ENCODE data around the gene PPFIA3. TPM values are rescaled to one million over a fixed set of nuclear protein-coding genes. Genes with fewer than 3 reads are reported as not detected.

Gene PPFIA3
- total and polyA plus RNA-seq, 8 donors = 4.1 to 39.7 (median 6.7) TPM

DNA sequence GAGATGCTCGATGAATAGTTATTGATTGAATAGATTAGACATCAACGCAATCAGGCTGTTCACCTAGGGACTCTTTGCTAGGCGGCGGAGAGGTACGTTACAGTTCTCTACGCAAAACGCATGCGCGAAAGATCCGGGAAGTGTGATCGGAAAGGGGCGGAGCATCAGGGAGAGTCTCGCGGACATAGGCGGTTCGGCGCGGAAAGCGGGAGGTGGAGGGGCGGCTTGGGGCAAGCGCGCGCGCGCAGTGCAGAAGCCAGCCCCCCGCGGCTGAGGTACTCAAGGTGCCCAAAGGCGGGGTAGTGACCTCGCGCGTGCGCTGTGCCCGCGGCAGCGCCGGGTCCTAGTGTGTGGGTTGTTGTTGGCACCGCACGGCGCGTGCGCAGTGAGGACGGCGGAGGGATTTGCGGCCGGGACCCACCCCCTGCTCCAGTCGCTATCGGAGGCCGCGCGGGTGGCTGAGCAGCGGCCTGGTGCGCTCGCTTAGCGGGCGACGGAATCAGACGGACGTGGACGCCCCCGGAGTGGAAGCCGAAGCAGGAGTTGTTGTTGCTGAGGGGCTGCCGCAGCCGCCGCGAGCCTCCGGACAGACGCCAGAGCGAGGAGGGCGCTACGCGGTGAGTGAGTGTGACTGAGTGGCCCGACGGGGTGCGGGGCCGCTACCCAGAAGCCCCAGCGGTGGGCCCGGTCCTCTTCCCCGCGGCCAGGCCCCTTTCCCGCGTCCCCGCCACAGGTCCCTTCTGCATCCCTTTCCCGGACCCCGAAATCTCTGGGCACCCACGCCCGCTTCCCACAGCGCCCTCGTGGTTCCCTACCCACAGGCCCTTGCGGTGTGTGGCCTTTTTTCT, 34.1 kb upstream of the PPFIA3 start, which contains the start of gene SNRNP70:
Gene SNRNP70 (plus strand): TSS at position 432 of the 848 bp plus-strand sequence. CDS start 964 bp downstream, outside the sequence.
- Histone ChIP-seq H3K9me3 (no peaks in the 10 kb centered on the region), H3K4me3 (peak within 1 kb of the TSS; percentile 78 to 87 (median 82)), H3K36me3 (peaks cover 0 to 9% (median 2%) of the 10 kb centered on the region in 3 donors), H3K27me3 (no peaks in the 10 kb centered on the region), H3K4me1 (peaks cover 0 to 26% (median 7%) of the 10 kb centered on the region in 3 donors), H3K27ac (peak within 1 kb of the TSS; percentile 42 to 86 (median 74))
- peak; percentile 99 to 100 (median 100) for DNase-seq
- peak; percentile 94 to 98 (median 96) for ATAC-seq
- TF ChIP-seq, protein P1, sequence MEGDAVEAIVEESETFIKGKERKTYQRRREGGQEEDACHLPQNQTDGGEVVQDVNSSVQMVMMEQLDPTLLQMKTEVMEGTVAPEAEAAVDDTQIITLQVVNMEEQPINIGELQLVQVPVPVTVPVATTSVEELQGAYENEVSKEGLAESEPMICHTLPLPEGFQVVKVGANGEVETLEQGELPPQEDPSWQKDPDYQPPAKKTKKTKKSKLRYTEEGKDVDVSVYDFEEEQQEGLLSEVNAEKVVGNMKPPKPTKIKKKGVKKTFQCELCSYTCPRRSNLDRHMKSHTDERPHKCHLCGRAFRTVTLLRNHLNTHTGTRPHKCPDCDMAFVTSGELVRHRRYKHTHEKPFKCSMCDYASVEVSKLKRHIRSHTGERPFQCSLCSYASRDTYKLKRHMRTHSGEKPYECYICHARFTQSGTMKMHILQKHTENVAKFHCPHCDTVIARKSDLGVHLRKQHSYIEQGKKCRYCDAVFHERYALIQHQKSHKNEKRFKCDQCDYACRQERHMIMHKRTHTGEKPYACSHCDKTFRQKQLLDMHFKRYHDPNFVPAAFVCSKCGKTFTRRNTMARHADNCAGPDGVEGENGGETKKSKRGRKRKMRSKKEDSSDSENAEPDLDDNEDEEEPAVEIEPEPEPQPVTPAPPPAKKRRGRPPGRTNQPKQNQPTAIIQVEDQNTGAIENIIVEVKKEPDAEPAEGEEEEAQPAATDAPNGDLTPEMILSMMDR (IDR thresholded peaks at IDR 0.05) = no peak
- WGBS, 2 donors = 0 to 1% methylated on average over 81 to 89 of the region's 89 CpGs
- FAIRE-seq = peak; percentile 80
- intact Hi-C loops (cut with DNase I) = no loop called here

DNA sequence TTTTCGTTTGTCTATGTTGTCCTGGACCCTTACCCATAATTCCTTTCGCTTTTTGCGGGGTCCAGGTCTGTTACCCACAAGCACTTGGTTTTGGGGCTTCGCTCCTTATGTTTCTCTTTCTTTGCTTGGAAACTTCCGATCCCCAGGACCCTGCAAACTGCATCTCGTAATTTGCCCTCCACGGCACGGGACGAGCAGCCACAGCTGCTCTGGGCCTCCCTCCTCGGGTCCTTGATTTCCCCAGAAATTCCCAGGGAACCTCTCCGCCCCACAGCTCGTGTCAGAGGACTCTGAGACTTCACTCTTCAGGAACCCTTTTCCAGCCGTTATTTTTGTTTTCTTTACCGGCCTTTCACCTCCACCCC, 33.5 kb upstream of the PPFIA3 start:
- H3K27ac ChIP-seq = peak overlapping the region; percentile 42 to 86 (median 74)
- TF ChIP-seq, protein P1 (IDR thresholded peaks at IDR 0.05) = no peak
- WGBS, 2 donors = 1 to 2% methylated on average over 14 of the region's 14 CpGs
- peak overlapping the region; percentile 78 to 87 (median 82) for H3K4me3 ChIP-seq
- no peak for DNase-seq
- FAIRE-seq = no peak
- intact Hi-C loops (cut with DNase I) = no loop called here
- ATAC-seq = no peak
- no peaks in the 10 kb centered on the region for H3K9me3 ChIP-seq
- H3K36me3 ChIP-seq = peaks cover 3 to 15% (median 8%) of the 10 kb centered on the region in 3 donors
- H3K4me1 ChIP-seq = peaks cover 0 to 26% (median 7%) of the 10 kb centered on the region in 3 donors
- no peaks in the 10 kb centered on the region for H3K27me3 ChIP-seq

DNA sequence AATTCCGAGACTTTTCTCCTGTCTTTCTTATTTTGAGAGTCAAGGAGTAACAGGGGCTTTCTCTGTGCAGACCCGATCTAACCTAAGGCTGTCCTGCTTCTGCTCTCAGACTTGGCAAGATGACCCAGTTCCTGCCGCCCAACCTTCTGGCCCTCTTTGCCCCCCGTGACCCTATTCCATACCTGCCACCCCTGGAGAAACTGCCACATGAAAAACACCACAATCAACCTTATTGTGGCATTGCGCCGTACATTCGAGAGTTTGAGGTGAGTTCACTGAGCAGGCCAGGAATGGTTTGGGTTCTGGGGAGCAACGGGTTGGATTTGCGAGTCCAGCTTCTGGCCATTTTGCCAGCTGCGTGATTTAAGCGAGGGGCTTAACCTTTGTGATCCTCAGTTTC, 33.0 kb upstream of the PPFIA3 start:
- peaks cover 7 to 19% (median 11%) of the 10 kb centered on the region in 3 donors for H3K36me3 ChIP-seq
- no peak overlapping the region for H3K27ac ChIP-seq
- no peaks in the 10 kb centered on the region for H3K27me3 ChIP-seq
- H3K9me3 ChIP-seq = no peaks in the 10 kb centered on the region
- H3K4me1 ChIP-seq = peaks cover 0 to 26% (median 7%) of the 10 kb centered on the region in 3 donors
- intact Hi-C loops (cut with DNase I) = no loop called here
- DNase-seq (no peak), ATAC-seq (no peak), FAIRE-seq (no peak)
- WGBS, 2 donors = 17 to 36% methylated on average over 11 of the region's 11 CpGs
- peak overlapping the region; percentile 78 to 87 (median 82) for H3K4me3 ChIP-seq
- TF ChIP-seq, protein P1 (IDR thresholded peaks at IDR 0.05) = no peak

DNA sequence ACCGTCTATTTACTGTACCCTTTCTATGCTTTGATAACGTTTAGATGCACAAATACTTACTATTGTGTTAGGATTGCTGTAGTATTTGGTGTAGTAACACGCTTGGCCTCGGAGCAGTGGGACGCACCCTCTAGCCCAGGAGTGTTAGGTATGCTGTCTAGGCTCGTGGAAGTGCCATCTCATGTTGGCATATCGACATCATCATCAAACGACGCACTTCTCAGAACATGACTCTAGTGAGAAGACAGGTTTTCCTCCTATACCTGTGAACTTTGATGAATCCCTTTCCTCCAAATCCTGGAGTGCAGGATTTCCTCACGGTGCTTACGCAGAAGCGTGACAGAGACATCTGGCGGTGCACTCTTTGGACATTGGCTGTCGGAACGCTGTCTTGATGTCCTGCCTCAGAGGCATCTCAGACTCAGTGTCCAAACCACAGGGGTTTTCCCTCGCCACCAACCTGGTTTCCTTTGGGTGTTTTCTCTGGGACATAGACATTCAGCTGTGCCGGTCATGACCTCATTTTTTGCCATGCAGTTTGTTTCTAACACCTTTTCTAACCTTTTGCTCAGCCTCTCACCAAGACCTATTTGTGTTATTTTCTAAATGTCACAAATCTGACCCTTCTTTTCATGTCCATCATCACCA, 27.8 kb upstream of the PPFIA3 start:
- H3K36me3 ChIP-seq = peaks cover 7 to 46% (median 28%) of the 10 kb centered on the region in 3 donors
- intact Hi-C loops (cut with DNase I) = loop anchor here in 1 of 3 donors (5.0 kb wide), 1 partner anchor 111 kb away; no protein-coding TSS in a partner anchor
- DNase-seq (no peak), ATAC-seq (no peak), FAIRE-seq (no peak)
- WGBS, 2 donors = 89% methylated on average over 17 of the region's 17 CpGs
- no peak overlapping the region for H3K4me3 ChIP-seq
- H3K4me1 ChIP-seq = peaks cover 0 to 19% (median 7%) of the 10 kb centered on the region in 3 donors
- no peak overlapping the region for H3K27ac ChIP-seq
- H3K27me3 ChIP-seq = no peaks in the 10 kb centered on the region
- TF ChIP-seq, protein P1 (IDR thresholded peaks at IDR 0.05) = no peak
- no peaks in the 10 kb centered on the region for H3K9me3 ChIP-seq
